Measurements from ENCODE around the gene MB21D2. TPM values are rescaled to one million over a fixed set of nuclear protein-coding genes. Genes with fewer than 3 reads are reported as not detected.

MB21D2 gene
- total RNA-seq, 1 experiment from 2014 or later: 19.7 TPM

DNA sequence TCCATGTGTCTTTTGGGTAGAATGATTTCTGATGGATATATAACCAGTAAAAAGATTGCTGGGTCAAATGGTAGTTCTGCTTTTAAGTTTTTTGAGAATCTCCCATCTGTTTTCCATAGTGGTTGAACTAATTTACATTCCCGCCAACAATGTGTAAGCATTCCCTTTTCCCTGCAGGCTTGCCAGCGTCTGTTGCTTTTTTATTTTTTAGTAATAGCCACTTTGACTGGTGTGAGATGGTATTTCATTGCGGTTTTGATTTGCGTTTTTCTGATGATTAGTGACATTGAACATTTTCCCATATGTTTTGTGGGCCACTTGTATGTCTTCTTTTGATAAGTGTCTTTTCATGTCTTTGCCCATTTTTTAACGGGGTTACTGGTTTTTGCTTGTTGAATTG lies 36.3 kb upstream of the MB21D2 start (continued):
- TF ChIP-seq, protein P1, sequence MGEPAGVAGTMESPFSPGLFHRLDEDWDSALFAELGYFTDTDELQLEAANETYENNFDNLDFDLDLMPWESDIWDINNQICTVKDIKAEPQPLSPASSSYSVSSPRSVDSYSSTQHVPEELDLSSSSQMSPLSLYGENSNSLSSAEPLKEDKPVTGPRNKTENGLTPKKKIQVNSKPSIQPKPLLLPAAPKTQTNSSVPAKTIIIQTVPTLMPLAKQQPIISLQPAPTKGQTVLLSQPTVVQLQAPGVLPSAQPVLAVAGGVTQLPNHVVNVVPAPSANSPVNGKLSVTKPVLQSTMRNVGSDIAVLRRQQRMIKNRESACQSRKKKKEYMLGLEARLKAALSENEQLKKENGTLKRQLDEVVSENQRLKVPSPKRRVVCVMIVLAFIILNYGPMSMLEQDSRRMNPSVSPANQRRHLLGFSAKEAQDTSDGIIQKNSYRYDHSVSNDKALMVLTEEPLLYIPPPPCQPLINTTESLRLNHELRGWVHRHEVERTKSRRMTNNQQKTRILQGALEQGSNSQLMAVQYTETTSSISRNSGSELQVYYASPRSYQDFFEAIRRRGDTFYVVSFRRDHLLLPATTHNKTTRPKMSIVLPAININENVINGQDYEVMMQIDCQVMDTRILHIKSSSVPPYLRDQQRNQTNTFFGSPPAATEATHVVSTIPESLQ (CRISPR knock-in tag; IDR thresholded peaks at IDR 0.05): no peak
- TF ChIP-seq, protein P2, sequence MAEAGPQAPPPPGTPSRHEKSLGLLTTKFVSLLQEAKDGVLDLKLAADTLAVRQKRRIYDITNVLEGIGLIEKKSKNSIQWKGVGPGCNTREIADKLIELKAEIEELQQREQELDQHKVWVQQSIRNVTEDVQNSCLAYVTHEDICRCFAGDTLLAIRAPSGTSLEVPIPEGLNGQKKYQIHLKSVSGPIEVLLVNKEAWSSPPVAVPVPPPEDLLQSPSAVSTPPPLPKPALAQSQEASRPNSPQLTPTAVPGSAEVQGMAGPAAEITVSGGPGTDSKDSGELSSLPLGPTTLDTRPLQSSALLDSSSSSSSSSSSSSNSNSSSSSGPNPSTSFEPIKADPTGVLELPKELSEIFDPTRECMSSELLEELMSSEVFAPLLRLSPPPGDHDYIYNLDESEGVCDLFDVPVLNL (CRISPR knock-in tag; IDR thresholded peaks at IDR 0.05; ENCODE audit: borderline replicate concordance, low read depth): no peak
- TF ChIP-seq ZNF263 (CRISPR knock-in tag; IDR thresholded peaks at IDR 0.05; ENCODE audit: low read depth): no peak
- no peak for TF ChIP-seq PRRX2 (CRISPR knock-in tag; IDR thresholded peaks at IDR 0.05)
- TF ChIP-seq TEAD1 (CRISPR knock-in tag; IDR thresholded peaks at IDR 0.05): no peak

DNA sequence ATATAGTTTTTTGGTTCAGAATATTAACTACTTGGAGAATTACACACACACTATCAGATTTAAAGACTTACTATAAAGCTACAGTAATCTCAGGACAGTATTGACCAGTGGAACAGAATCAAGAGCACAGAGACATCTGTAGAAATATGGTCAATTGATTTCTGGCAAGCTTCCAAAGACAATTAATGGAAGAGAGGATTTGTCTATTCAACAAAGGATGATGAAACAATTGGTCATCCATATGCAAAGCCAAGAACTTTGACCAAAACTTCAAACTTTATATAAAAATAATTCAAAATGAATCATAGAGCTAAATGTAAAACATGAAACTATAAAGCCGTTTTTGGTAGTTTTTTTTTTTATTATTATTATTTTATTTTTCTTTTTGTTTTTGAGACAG lies 29.8 kb upstream of the MB21D2 start:
- H3K4me3 Mint-ChIP-seq: no peak overlapping the region
- peaks cover 5% of the 10 kb centered on the region for H3K9me3 Mint-ChIP-seq
- H3K27ac Mint-ChIP-seq: no peak overlapping the region
- ChIA-PET POLR2A (no interaction called here), CTCF (no interaction called here)
- H3K36me3 Mint-ChIP-seq: peaks cover 4% of the 10 kb centered on the region; the same call in 1 of the 2 replicates
- TF ChIP-seq CBFB (CRISPR knock-in tag; IDR thresholded peaks at IDR 0.05; ENCODE audit: low read depth) (no peak), CREM (CRISPR knock-in tag; IDR thresholded peaks at IDR 0.05) (no peak), ZNF317 (CRISPR knock-in tag; IDR thresholded peaks at IDR 0.05; ENCODE audit: borderline replicate concordance, low read depth) (no peak), ZNF219 (CRISPR knock-in tag; IDR thresholded peaks at IDR 0.05; ENCODE audit: borderline replicate concordance) (no peak)
- TF ChIP-seq, protein P3, sequence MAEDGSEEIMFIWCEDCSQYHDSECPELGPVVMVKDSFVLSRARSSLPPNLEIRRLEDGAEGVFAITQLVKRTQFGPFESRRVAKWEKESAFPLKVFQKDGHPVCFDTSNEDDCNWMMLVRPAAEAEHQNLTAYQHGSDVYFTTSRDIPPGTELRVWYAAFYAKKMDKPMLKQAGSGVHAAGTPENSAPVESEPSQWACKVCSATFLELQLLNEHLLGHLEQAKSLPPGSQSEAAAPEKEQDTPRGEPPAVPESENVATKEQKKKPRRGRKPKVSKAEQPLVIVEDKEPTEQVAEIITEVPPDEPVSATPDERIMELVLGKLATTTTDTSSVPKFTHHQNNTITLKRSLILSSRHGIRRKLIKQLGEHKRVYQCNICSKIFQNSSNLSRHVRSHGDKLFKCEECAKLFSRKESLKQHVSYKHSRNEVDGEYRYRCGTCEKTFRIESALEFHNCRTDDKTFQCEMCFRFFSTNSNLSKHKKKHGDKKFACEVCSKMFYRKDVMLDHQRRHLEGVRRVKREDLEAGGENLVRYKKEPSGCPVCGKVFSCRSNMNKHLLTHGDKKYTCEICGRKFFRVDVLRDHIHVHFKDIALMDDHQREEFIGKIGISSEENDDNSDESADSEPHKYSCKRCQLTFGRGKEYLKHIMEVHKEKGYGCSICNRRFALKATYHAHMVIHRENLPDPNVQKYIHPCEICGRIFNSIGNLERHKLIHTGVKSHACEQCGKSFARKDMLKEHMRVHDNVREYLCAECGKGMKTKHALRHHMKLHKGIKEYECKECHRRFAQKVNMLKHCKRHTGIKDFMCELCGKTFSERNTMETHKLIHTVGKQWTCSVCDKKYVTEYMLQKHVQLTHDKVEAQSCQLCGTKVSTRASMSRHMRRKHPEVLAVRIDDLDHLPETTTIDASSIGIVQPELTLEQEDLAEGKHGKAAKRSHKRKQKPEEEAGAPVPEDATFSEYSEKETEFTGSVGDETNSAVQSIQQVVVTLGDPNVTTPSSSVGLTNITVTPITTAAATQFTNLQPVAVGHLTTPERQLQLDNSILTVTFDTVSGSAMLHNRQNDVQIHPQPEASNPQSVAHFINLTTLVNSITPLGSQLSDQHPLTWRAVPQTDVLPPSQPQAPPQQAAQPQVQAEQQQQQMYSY (CRISPR knock-in tag; IDR thresholded peaks at IDR 0.05): no peak
- TF ChIP-seq, protein P4, sequence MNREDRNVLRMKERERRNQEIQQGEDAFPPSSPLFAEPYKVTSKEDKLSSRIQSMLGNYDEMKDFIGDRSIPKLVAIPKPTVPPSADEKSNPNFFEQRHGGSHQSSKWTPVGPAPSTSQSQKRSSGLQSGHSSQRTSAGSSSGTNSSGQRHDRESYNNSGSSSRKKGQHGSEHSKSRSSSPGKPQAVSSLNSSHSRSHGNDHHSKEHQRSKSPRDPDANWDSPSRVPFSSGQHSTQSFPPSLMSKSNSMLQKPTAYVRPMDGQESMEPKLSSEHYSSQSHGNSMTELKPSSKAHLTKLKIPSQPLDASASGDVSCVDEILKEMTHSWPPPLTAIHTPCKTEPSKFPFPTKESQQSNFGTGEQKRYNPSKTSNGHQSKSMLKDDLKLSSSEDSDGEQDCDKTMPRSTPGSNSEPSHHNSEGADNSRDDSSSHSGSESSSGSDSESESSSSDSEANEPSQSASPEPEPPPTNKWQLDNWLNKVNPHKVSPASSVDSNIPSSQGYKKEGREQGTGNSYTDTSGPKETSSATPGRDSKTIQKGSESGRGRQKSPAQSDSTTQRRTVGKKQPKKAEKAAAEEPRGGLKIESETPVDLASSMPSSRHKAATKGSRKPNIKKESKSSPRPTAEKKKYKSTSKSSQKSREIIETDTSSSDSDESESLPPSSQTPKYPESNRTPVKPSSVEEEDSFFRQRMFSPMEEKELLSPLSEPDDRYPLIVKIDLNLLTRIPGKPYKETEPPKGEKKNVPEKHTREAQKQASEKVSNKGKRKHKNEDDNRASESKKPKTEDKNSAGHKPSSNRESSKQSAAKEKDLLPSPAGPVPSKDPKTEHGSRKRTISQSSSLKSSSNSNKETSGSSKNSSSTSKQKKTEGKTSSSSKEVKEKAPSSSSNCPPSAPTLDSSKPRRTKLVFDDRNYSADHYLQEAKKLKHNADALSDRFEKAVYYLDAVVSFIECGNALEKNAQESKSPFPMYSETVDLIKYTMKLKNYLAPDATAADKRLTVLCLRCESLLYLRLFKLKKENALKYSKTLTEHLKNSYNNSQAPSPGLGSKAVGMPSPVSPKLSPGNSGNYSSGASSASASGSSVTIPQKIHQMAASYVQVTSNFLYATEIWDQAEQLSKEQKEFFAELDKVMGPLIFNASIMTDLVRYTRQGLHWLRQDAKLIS (CRISPR knock-in tag; IDR thresholded peaks at IDR 0.05; ENCODE audit: borderline replicate concordance): no peak
- TF ChIP-seq, protein P5, sequence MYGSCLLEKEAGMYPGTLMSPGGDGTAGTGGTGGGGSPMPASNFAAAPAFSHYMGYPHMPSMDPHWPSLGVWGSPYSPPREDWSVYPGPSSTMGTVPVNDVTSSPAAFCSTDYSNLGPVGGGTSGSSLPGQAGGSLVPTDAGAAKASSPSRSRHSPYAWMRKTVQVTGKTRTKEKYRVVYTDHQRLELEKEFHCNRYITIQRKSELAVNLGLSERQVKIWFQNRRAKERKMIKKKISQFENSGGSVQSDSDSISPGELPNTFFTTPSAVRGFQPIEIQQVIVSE (CRISPR knock-in tag; IDR thresholded peaks at IDR 0.05; ENCODE audit: borderline replicate concordance): no peak
- DNase-seq (ENCODE audit: low spot score) (no peak), ATAC-seq (no peak)
- H3K27me3 Mint-ChIP-seq (ENCODE audit: low read depth): no peaks in the 10 kb centered on the region
- no peaks in the 10 kb centered on the region for H3K4me1 Mint-ChIP-seq

All from WTC11 (cell line).